Osteocyte (in vitro differentiated cells): ENCODE data around the gene CROCC2. TPM values are rescaled to one million over a fixed set of nuclear protein-coding genes. Genes with fewer than 3 reads are reported as not detected.

Experiments used
- DNase-seq: peaks from one replicate; pipeline ENCODE4 v3.0.0; 2021; ENCODE audit warnings: mixed read lengths; ENCODE audit not compliant: unreplicated experiment; ENCODE audit errors: extremely low spot score
- H3K27ac Mint-ChIP-seq: one replicate; pipeline ENCODE4 v1.8.0; 2021; ENCODE audit warnings: mild to moderate bottlenecking, mixed read lengths; ENCODE audit not compliant: unreplicated experiment
- H3K27me3 Mint-ChIP-seq: one replicate; pipeline ENCODE4 v1.8.0; 2021; ENCODE audit warnings: mixed read lengths; ENCODE audit not compliant: unreplicated experiment
- H3K36me3 Mint-ChIP-seq: one replicate; pipeline ENCODE4 v1.8.0; 2021; ENCODE audit warnings: mixed read lengths; ENCODE audit not compliant: unreplicated experiment
- H3K4me1 Mint-ChIP-seq: one replicate; pipeline ENCODE4 v1.8.0; 2021; ENCODE audit warnings: mixed read lengths; ENCODE audit not compliant: unreplicated experiment
- H3K4me3 Mint-ChIP-seq: one replicate; pipeline ENCODE4 v1.8.0; 2021; ENCODE audit warnings: mild to moderate bottlenecking, moderate library complexity, mixed read lengths; ENCODE audit not compliant: unreplicated experiment
- H3K9me3 Mint-ChIP-seq: one replicate; pipeline ENCODE4 v1.8.0; 2021; ENCODE audit warnings: mixed read lengths; ENCODE audit not compliant: unreplicated experiment
- CTCF ChIP-seq: fragments of 200-600 bp; sonication (generic); IDR thresholded peaks from 2 replicates; pipeline ENCODE4 v1.5.0; 2021; ENCODE audit warnings: antibody characterized with exemption, mild to moderate bottlenecking, moderate library complexity
- long read RNA-seq: library from polyadenylated mRNA; unstranded; transcript quantifications from one replicate; pipeline ENCODE4 v2.0.0, GENCODE V29; 2021
- total RNA-seq: library from RNA; stranded (reverse); gene quantifications from 2 replicates; pipeline ENCODE4 v1.2.1, GENCODE V29; 2021

Gene CROCC2
- total RNA-seq: not detected in 2 replicates
- long read RNA-seq: 0 reads

GRCh38 chr2:240906141-240906910, at the start of gene CROCC2:
Gene CROCC2 (plus strand): TSS chr2:240906336. CDS start chr2:240906514, 178 bp downstream.
- Mint-ChIP-seq H3K36me3 (no peaks in the 10 kb centered on the region), H3K9me3 (no peaks in the 10 kb centered on the region), H3K4me3 (no peak within 1 kb of the TSS), H3K4me1 (no peaks in the 10 kb centered on the region), H3K27ac (no peak within 1 kb of the TSS), H3K27me3 (peaks cover 12% of the 10 kb centered on the region)
- TF ChIP-seq CTCF: no peak
- DNase-seq: no peak

- peaks cover 37% of the 10 kb centered on the region for H3K27me3 Mint-ChIP-seq
- H3K36me3 Mint-ChIP-seq: no peaks in the 10 kb centered on the region
- no peak overlapping the region for H3K4me3 Mint-ChIP-seq
- no peak overlapping the region for H3K27ac Mint-ChIP-seq
- TF ChIP-seq CTCF: no peak
- peak; percentile 84 for DNase-seq
- peaks cover 9% of the 10 kb centered on the region for H3K9me3 Mint-ChIP-seq
- no peaks in the 10 kb centered on the region for H3K4me1 Mint-ChIP-seq
Observed at GRCh38 chr2:240857039-240858008, 48.8 kb upstream of the CROCC2 start.

GRCh38 chr2:240858321-240858720, 47.8 kb upstream of the CROCC2 start:
- H3K9me3 Mint-ChIP-seq: peaks cover 9% of the 10 kb centered on the region
- no peaks in the 10 kb centered on the region for H3K36me3 Mint-ChIP-seq
- no peak for TF ChIP-seq CTCF
- H3K27ac Mint-ChIP-seq: no peak overlapping the region
- peaks cover 45% of the 10 kb centered on the region for H3K27me3 Mint-ChIP-seq
- no peaks in the 10 kb centered on the region for H3K4me1 Mint-ChIP-seq
- no peak overlapping the region for H3K4me3 Mint-ChIP-seq
- no peak for DNase-seq

- no peak for DNase-seq
- no peak overlapping the region for H3K4me3 Mint-ChIP-seq
- H3K27me3 Mint-ChIP-seq: peaks cover 51% of the 10 kb centered on the region
- H3K36me3 Mint-ChIP-seq: no peaks in the 10 kb centered on the region
- H3K4me1 Mint-ChIP-seq: no peaks in the 10 kb centered on the region
- no peak for TF ChIP-seq CTCF
- no peak overlapping the region for H3K27ac Mint-ChIP-seq
- H3K9me3 Mint-ChIP-seq: peaks cover 9% of the 10 kb centered on the region
Observed at GRCh38 chr2:240858871-240859270, 47.3 kb upstream of the CROCC2 start.

GRCh38 chr2:240861547-240861946, 44.6 kb upstream of the CROCC2 start:
- Mint-ChIP-seq H3K27me3 (peaks cover 72% of the 10 kb centered on the region), H3K4me3 (no peak overlapping the region), H3K9me3 (no peaks in the 10 kb centered on the region), H3K4me1 (no peaks in the 10 kb centered on the region), H3K27ac (no peak overlapping the region), H3K36me3 (no peaks in the 10 kb centered on the region)
- no peak for TF ChIP-seq CTCF
- no peak for DNase-seq
